IPS DF 6.9 (cell line): ENCODE data around the gene DHDDS.

ENCODE experiments used
- DNase-seq: peaks from one replicate; pipeline ENCODE4 v3.0.0-alpha.2; 2013; ENCODE audit warnings: low read depth, low spot score
- H3K27ac ChIP-seq: one replicate; pipeline ENCODE4 v1.5.1; 2013; ENCODE audit warnings: low read length, control low read depth
- H3K27me3 ChIP-seq: 2 replicates; pipeline ENCODE4 v1.6.1; 2013; ENCODE audit warnings: mild to moderate bottlenecking, low read length; ENCODE audit not compliant: control insufficient read depth, insufficient read depth
- H3K36me3 ChIP-seq: 2 replicates; pipeline ENCODE4 v1.6.1; 2013; ENCODE audit warnings: low read length; ENCODE audit not compliant: control insufficient read depth, insufficient read depth
- H3K4me1 ChIP-seq: 2 replicates; pipeline ENCODE4 v1.6.1; 2013; ENCODE audit warnings: low read length; ENCODE audit not compliant: control insufficient read depth, insufficient read depth
- H3K4me3 ChIP-seq: 2 replicates; pipeline ENCODE4 v1.5.1; 2013; ENCODE audit warnings: mild to moderate bottlenecking, low read length
- H3K9me3 ChIP-seq: 2 replicates; pipeline ENCODE4 v1.6.1; 2013; ENCODE audit warnings: low read length, inconsistent platforms; ENCODE audit not compliant: control insufficient read depth, insufficient read depth
- WGBS: extraction: QIAGEN DNeasy Blood & Tissue Kit; methylation state at CpG from one replicate; pipeline ENCODE4 v1.1.7; 2013; ENCODE audit warnings: mixed read lengths, missing lambda C conversion rate; ENCODE audit not compliant: insufficient read length, insufficient coverage; 5-methylcytosine and 5-hydroxymethylcytosine counted together

The DHDDS gene

GRCh38 chr1:26417111-26417759 is 14.9 kb upstream of the DHDDS start:
- H3K36me3 ChIP-seq: peaks cover 8% of the 10 kb centered on the region; the same call in 1 of the 2 replicates

GRCh38 chr1:26418865-26419349 is 13.2 kb upstream of the DHDDS start:
- no peaks in the 10 kb centered on the region for H3K27me3 ChIP-seq
- peaks cover 6% of the 10 kb centered on the region; the same call in 1 of the 2 replicates for H3K4me1 ChIP-seq
- no CpG with 5 or more reads among the region's 5 CpGs for WGBS
- no peak overlapping the region; the same call in 1 of the 2 replicates for H3K4me3 ChIP-seq
- peaks cover 4% of the 10 kb centered on the region; the same call in 1 of the 2 replicates for H3K36me3 ChIP-seq
- peak; percentile 96 for DNase-seq
- no peaks in the 10 kb centered on the region for H3K9me3 ChIP-seq
- H3K27ac ChIP-seq: peak overlapping the region; percentile 49

More at GRCh38 chr1:26417111-26417759, 14.9 kb upstream of the DHDDS start:
- Histone ChIP-seq H3K4me1 (peaks cover 7% of the 10 kb centered on the region; the same call in 1 of the 2 replicates), H3K27me3 (no peaks in the 10 kb centered on the region), H3K4me3 (no peak overlapping the region), H3K9me3 (no peaks in the 10 kb centered on the region), H3K27ac (no peak overlapping the region)
- no CpG with 5 or more reads among the region's 9 CpGs for WGBS
- DNase-seq: peak; percentile 87

- no peak for DNase-seq
- H3K27ac ChIP-seq: no peak overlapping the region
- peaks cover 4% of the 10 kb centered on the region; the same call in 1 of the 2 replicates for H3K36me3 ChIP-seq
- no peaks in the 10 kb centered on the region for H3K27me3 ChIP-seq
- H3K4me3 ChIP-seq: no peak overlapping the region
- no peaks in the 10 kb centered on the region for H3K9me3 ChIP-seq
- H3K4me1 ChIP-seq: peaks cover 6% of the 10 kb centered on the region; the same call in 1 of the 2 replicates
- WGBS: no CpG with 5 or more reads among the region's 2 CpGs
Observed at GRCh38 chr1:26419494-26419893, 12.6 kb upstream of the DHDDS start.

- no peak overlapping the region for H3K27ac ChIP-seq
- H3K9me3 ChIP-seq: no peaks in the 10 kb centered on the region
- H3K27me3 ChIP-seq: no peaks in the 10 kb centered on the region
- H3K36me3 ChIP-seq: peaks cover 25% of the 10 kb centered on the region
- H3K4me1 ChIP-seq: no peaks in the 10 kb centered on the region; the same call in 1 of the 2 replicates
- no peak for DNase-seq
- no peak overlapping the region for H3K4me3 ChIP-seq
- no CpG with 5 or more reads among the region's 2 CpGs for WGBS
Observed at GRCh38 chr1:26429721-26430120, 2.4 kb upstream of the DHDDS start.

- Histone ChIP-seq H3K4me3 (peak overlapping the region; percentile 67; the same call in 1 of the 2 replicates), H3K36me3 (peaks cover 2% of the 10 kb centered on the region; the same call in 1 of the 2 replicates), H3K4me1 (no peaks in the 10 kb centered on the region), H3K27ac (no peak overlapping the region), H3K27me3 (no peaks in the 10 kb centered on the region), H3K9me3 (no peaks in the 10 kb centered on the region)
- no peak for DNase-seq
- no CpG with 5 or more reads among the region's 3 CpGs for WGBS
Observed at GRCh38 chr1:26432793-26433192, 672 bp downstream of the DHDDS start.

GRCh38 chr1:26434161-26434752 is 2.1 kb downstream of the DHDDS start:
- Histone ChIP-seq H3K27ac (no peak overlapping the region), H3K27me3 (no peaks in the 10 kb centered on the region), H3K36me3 (peaks cover 5% of the 10 kb centered on the region; the same call in 1 of the 2 replicates), H3K4me3 (no peak overlapping the region), H3K9me3 (no peaks in the 10 kb centered on the region), H3K4me1 (no peaks in the 10 kb centered on the region)
- no peak for DNase-seq

GRCh38 chr1:26438041-26438440 is 5.9 kb downstream of the DHDDS start:
- DNase-seq: no peak
- Histone ChIP-seq H3K9me3 (no peaks in the 10 kb centered on the region), H3K4me3 (no peak overlapping the region), H3K27me3 (no peaks in the 10 kb centered on the region), H3K36me3 (peaks cover 8% of the 10 kb centered on the region; the same call in 1 of the 2 replicates), H3K27ac (no peak overlapping the region), H3K4me1 (no peaks in the 10 kb centered on the region)
- WGBS: no CpG with 5 or more reads among the region's 6 CpGs

- Histone ChIP-seq H3K27ac (no peak overlapping the region), H3K9me3 (no peaks in the 10 kb centered on the region), H3K36me3 (peaks cover 5% of the 10 kb centered on the region; the same call in 1 of the 2 replicates), H3K27me3 (no peaks in the 10 kb centered on the region), H3K4me1 (no peaks in the 10 kb centered on the region), H3K4me3 (no peak overlapping the region)
- no peak for DNase-seq
- WGBS: no CpG with 5 or more reads among the region's 2 CpGs
Observed at GRCh38 chr1:26440259-26440658, 8.1 kb downstream of the DHDDS start.

- Histone ChIP-seq H3K4me3 (no peak overlapping the region), H3K27ac (no peak overlapping the region), H3K9me3 (no peaks in the 10 kb centered on the region), H3K27me3 (no peaks in the 10 kb centered on the region), H3K36me3 (peaks cover 2% of the 10 kb centered on the region; the same call in 1 of the 2 replicates), H3K4me1 (no peaks in the 10 kb centered on the region)
- DNase-seq: no peak
- WGBS: no CpG with 5 or more reads among the region's 3 CpGs
Observed at GRCh38 chr1:26449868-26450267, 17.7 kb downstream of the DHDDS start.

- no peak for DNase-seq
- H3K4me1 ChIP-seq: no peaks in the 10 kb centered on the region
- H3K27ac ChIP-seq: no peak overlapping the region
- peaks cover 2% of the 10 kb centered on the region; the same call in 1 of the 2 replicates for H3K36me3 ChIP-seq
- WGBS: no CpG with 5 or more reads among the region's 3 CpGs
- no peaks in the 10 kb centered on the region for H3K27me3 ChIP-seq
- no peaks in the 10 kb centered on the region for H3K9me3 ChIP-seq
- no peak overlapping the region for H3K4me3 ChIP-seq
Observed at GRCh38 chr1:26450908-26451307, 18.8 kb downstream of the DHDDS start.
